ENCODE results near the gene ITPRIPL2.

ITPRIPL2 gene

DNA sequence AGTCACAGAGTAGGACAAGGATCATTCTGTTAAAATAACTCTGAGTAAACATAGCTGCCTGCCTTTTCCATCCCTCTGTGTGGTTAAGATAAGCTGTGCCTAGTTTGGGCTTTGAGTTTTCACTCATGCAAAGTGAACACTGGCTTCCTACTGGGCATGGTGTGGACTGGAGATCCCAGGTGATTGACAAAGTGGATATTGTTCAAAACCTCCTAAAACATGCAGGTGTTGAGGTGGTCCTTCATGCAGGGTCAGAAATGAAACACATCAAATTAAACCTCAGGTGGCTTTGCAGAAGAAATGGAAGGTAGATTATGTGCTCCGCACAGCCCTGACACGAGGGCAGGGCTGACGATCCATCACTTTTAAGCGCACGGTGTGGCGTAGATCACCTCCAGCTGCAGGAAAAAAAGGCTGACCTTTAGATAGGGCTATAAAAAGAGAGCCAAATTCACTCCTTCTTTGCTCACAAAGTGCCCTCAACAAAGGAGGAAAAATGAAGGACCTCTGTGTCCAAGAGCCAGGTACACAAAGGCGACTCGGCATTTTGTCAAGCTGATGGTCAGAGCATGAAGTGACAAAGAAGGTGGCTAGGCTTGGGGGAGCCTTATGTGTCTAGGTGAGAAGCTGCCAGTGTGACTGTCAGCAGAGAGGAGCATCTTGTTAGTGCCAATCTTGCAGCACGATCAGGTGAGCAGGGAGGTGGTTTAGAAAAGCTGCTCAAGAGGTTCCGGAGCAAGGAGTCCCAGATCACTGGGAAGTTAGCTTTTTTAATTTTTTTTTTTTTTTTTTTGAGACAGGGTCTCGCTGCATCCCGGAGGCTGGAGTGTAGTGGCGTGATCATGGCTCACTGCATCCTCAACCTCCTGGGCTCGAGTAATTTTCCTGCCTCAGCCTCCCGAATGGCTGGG lies 19.9 kb upstream of the ITPRIPL2 start:
- DNase-seq = no peak

DNA sequence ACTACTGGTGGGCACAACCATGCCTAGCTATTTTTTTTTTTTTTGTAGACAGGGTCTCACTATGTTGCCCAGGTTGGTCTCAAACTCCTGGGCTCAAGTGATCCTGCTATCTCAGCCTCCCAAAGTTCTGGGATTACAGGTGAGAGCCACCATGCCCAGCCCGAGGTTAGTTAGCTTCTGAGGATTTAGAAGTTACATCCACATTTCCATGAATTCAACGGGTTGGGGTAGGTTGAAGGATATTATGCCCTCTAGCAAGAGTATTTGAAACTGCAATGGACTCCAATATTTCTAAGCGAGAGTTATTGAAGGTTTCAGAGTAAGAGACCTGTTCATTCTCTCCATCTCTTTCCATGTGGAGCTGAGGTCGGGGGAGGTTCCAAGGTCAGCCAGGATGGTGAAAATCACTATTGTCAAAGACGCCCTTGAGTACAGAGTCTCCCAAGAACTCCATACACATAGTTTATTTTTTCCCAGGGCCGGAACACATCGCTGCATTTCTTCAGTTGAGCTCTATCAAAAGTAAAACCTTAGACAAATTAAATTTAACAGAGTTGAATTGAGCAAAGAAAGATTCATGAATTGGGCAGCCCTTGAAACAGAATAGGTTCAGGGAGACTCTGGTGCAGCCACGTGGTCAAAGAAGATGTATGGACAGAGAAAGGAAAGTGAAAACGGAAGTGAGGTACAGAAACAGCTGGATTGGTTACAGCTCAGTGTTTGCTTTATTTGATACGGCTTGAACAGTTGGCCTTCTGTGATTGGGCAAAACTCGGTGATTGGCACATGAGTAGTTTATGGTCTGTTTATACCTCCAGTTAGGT lies 19.0 kb upstream of the ITPRIPL2 start:
- DNase-seq = no peak

DNA sequence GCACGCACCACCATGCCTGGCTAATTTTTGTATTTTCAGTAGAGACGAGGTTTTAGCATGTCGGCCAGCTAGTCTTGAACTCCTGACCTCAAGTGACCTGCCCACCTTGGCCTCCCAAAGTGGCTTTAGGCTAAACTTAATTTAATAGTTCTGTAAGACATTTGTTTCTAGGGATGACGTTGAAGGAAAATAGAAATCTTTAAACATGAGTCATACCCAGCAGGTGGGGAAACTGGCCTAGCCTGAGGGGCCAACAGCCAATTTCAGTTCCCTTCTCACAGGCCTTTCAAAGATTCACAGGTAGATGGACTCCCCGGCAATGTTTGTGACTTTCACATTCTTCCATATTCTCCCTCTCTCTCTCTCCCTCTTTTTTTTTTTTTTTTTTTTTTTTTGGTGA lies 18.1 kb upstream of the ITPRIPL2 start:
- peak; percentile 28 for DNase-seq

DNA sequence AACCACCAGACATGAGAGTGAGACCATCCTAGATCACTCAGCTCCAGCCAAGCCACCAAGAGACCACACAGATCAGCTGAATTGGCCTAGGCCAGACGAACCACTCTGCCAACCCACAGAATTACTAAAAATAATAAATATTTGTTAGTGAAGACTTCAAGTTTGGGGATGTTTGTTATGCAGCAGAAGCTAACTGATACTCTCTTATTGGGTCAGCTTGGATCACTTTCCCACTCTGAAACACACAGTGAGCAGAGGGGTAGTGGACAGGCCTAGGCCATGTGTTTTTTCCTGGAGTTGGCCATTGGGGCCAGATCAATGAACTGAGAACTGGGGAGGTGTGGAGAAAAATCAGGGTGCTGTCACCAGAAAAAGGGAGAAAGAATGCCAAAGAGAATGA lies 15.6 kb upstream of the ITPRIPL2 start:
- no peak for DNase-seq

DNA sequence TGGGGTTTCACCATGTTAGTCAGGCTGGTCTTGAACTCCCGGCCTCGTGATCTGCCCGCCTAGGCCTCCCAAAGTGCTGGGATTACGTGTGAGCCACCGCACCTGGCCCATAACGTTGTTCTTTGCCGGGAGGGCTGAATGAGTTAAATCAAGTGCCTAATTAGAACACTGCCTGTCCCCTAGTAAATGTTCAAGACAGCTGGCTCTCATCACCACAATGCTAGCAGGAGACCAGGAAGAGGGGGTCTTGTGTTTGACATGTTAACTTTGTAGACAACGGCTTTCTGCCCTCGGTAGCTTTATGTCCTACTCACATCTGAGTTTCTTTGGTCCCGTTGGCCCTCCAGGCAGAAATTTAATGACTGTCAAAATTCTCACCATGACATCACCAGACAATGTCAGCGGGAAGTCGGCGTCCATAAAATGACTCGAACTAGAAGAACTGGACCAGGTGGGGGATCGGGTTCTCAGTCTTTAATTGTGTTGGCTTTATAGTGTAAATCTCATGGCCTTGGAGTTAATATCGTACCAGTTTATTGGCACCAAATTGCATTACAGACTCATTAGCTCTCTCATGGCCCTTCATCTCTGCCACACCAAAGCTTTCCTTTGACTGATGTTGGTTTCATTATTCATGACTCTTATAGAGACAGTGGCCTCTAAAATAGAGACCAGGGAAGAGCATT lies 11.4 kb upstream of the ITPRIPL2 start:
- peak; percentile 27 for DNase-seq

DNA sequence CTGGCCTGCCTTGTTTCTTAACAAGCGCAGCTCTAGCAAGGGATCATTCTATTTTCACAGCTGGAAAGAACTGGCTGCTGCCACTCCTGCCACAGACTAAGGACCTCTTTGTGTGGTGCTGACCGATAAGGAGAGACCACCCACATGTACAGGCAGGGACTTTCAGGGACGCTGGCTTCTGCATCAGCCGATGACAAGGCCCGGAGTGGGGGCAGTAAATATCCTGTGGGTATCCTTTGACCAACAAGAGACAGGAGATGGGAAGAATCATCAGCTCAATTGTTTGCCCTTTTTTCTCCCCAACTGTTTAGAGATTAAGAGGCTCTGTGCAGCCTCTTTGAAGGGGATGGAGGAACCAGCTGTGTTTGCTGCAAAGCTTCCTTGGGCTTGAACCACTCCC lies 9.2 kb upstream of the ITPRIPL2 start:
- no peak for DNase-seq

DNA sequence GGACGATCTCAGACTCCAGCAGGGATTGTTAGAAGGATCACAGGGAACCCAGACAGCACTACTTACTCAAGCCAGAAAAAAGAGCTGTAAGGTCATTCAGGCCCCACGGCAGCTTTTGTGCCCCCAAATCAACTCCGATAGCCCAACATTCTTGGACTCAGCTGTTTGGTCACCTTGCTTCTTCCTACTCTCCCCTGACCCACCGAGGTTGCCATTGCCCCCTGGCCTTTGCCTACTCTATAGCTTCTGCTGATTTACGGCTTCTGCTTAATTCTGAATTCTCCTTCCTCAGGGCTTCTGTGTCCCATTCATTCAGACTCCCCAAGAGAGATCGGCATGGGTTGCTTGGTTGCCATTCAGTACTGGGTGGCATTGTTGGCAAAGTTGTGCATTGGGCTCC lies 8.6 kb upstream of the ITPRIPL2 start:
- no peak for DNase-seq

DNA sequence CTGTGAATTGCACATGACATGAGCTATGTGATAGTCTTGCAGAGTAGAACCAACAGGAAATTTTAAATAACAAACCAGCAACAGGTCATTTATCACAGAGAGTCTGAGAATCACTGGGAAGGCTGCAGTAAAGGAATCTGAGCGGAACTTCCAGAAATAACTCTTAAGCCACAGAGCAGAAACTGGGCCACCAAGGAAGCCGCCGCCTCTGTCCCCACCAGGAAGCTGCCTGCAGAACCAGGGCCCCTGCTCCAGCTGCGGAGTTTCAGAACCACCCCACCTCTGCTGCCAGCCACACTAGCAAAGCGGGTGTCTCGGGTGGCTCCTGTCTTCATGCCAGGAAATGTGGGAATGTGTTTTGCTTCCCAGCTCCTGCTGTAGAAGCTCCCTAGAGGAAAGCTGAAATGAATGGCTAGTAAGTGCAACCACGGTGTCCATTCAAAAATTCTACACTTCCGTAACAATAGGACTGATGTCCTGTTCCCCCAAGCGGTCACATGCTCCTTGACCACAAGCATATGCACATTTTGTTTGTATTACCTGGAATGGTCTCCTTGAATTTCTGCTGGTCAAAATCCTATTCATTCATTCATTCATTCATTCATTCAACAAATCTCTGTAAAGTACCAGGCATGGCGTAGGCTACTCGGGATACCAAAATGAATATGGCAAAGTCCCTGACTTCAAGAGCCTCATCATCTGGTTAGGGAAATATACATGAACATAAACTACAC lies 7.7 kb upstream of the ITPRIPL2 start:
- DNase-seq = no peak

DNA sequence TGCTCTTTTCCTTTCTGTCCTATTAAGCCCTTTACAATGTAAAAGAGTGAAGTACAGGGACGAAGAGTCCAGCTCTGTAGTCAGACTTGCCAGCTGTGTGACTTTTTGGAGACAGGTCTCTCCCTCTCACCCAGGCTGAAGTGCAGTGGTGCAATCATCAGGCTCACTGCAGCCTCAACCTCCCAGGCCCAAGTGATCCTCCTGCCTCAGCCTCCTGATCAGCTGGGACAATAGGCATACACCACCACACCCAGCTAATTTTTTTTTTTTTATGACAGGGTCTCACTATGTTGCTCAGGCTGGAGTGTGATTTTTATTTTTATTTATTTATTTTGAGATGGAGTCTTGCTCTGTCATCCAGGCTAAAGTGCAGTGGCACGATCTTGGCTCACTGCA lies 7.1 kb upstream of the ITPRIPL2 start:
- DNase-seq = no peak

DNA sequence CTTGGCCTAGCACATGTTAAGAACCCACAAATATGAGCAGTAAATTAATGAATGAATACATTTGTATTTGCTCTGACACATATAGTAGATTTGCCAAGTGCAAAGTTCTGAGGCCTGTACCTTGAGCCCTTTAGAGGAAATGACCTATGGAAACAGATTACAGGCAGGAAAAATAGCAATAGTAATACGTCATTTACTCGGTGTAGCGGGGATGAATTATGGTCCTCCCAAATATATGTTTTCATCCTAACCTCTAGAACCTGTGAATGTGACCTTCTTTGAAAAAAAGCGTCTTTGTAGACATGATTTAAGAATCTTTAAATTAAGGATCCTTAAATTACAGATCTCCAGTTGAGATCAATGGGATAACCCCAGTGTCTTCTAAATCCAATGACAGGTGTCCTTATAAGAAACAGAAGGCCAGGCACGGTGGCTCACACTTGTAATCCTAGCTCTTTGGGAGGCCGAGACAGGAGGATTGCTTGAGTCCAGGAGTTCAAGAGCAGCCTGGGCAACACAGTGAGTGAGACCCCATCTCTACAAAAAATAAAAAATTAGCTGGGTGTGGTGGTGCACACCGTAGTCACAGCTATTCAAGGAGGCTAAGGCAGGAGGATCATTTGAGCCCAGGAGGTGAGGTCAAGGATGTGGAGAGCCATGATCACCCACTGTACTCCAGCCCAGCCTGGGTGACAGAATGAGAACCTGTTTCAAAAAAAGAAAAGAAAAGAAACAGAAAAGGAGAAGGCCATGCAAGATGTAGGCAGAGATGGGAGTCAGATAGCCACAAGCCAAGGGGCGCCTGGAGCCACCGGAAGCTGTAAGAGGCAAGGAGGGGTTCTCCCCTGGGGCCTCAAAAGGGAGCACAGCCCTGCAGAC lies 5.1 kb upstream of the ITPRIPL2 start:
- no peak for DNase-seq

DNA sequence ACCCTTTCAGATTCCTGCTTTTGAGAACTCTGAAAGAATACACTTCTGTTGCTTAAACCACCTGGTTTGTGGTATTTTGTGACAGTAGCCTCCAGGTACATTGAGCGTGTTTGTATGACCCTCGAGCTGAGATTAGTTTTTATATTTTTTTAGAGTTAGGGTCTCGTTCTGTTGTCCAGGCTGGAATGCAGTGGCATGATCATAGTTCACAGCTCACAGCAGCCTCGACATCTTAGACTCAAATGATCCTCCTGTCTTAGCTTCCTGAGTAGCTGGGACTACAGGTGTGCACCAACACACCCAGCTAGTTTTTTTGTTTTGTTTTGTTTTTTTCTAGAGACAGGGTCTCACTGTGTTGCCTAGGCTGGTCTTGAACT lies 4.5 kb upstream of the ITPRIPL2 start:
- DNase-seq = no peak

DNA sequence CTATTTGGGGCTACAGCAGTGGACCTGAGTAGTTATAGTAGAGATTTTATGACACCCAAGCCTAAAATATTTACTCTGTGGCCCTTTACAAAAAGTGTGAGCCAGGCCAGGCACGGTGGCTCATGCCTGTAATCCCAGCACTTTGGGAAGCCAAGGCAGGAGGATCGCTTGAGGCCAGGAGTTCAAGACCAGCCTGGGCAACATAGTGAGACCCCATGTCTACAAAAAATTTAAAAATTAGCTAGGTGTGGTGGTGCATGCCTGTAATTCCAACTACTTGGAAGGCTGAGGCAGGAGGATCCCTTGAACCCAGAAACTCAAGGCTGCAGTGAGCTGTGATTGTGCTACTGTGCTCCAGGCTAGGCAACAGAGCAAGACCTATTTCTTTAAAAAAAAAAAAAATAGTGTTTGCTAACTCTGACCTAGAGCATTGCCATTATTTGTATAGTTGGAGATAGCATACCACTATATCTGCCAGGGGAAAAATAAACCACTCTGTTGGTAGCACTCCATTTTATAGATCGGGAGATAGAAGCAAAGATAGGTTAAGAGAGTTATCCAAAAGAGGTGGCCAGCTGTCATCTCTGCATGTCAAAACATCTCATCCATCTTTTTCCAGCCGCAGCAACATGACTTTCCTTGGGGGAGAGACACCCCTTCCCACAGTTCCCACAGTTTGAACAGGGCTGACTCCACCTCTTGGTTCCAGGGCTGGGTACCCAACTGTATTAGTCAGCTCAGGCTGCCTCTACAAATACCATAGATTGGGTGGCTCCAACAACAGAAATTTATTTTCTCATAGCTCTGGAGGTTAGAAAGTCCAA lies 3.0 kb upstream of the ITPRIPL2 start:
- no peak for DNase-seq

DNA sequence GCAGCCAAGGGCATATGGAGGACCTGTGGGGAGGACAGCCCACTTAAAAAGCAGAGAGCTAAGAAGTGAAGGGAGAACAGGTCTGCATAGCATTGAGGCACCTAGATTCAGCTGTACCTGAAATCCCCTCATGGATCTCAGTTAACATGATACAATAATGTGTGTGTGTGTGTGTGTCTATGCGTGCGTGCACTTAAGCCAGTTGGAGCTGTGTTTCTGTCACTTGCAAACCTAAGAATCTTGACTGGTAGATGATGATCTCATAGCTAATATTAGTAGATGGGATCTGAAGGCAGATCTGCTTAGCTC lies 1.7 kb upstream of the ITPRIPL2 start:
- no peak for DNase-seq

DNA sequence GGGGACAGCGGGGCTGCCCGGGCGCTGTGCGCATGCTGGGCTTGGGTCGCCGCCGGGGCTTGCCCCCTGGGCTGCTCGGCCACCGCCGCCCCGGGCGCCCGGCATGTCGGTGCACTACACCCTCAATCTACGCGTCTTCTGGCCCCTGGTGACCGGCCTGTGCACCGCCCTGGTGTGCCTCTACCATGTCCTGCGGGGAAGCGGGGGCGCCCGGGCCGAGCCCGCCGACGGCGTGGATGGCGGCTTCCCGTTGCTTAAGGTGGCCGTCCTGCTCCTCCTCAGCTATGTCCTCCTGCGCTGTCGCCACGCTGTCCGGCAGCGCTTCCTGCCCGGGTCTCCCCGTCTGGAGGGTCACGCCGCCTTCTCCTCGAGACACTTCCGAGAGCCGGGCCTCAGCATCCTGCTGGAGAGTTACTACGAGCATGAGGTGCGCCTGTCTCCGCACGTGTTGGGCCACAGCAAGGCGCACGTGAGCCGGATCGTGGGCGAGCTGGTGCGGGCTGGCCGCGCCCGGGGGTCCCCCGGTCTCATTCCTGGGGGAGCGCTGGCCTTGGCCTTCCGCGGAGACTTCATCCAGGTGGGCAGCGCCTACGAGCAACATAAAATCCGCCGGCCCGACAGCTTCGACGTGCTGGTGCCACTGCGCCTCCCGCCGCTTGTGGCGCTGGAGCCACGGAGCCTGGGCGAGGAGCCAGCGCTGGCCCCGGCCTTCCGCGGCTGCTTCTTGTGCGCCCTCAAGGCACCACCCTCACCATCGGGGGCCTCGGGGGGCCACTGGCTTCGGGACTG lies 789 bp downstream of the ITPRIPL2 start:
- peak; percentile 67 for DNase-seq

DNA sequence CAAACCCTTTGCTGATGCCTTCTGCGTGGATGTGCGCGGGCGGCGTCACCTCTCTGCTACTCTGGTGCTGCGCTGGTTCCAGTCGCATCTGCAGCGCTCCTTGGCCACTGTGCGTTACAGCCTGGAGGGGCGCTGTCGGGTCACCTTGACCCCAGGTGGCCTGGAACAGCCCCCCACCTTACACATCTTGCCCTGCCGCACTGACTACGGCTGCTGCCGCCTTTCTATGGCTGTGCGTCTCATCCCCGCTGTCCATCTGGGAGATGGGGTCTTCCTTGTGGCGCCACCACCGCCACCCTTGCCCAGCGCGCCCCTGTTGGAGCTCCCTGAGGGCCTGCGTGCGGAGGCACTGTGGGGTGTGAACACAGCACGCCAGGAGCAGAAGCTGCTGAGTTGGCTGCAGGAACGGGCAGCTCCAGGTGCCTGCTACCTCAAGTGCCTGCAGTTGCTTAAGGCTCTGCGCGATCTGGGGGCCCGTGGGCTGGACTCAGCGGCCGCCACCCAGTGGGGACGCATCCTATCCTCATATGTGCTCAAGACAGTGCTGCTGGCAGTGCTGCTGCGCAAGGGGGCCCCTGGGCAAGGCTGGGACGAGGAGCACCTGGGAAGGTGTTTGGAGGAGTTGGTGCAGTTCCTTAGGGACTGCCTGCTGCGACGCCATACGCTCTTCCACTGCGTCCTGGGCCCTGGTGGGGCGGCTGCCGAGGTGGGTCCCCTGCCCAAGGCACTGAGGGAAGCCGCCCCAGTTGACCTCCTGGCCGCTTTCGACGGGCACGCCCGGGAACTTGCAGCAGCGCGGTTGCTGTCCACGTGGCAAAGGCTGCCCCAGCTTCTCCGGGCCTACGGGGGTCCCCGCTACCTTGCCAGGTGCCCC lies 1.6 kb downstream of the ITPRIPL2 start:
- DNase-seq = no peak

DNA sequence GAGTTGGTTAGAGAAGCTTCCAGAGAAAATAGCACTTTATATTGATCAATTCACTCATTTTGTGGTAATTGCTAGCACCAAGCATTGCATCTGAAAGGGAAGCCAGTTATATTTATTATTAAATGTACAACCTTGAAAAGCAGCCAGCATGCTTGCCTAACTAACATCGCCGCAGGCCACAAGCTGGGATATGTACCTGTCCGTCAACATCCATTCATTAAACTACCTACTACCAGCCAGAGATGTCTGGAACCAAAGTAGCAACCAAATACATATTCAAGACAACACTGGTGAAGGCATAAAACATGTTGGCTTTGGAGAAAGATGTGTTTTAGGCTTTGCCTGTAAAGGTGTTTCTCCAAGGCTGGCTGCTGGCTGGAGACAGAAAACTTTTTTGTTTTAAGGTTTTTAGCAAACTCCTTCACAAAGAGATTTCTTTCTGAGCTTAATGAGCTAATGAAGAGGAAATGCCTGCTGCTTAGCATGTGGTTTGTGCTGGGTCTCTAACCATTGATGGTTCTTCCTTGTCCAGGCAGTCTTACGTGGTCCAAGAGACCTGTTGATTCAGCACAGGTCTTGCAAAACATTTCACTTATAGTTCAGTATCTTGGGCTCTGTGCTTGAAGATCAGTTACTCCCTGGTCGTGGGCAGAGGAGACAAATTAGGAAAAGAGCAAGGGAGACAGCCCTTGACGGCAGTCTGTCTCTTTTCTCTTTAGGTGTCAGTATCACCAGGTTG lies 3.1 kb downstream of the ITPRIPL2 start:
- DNase-seq = no peak

DNA sequence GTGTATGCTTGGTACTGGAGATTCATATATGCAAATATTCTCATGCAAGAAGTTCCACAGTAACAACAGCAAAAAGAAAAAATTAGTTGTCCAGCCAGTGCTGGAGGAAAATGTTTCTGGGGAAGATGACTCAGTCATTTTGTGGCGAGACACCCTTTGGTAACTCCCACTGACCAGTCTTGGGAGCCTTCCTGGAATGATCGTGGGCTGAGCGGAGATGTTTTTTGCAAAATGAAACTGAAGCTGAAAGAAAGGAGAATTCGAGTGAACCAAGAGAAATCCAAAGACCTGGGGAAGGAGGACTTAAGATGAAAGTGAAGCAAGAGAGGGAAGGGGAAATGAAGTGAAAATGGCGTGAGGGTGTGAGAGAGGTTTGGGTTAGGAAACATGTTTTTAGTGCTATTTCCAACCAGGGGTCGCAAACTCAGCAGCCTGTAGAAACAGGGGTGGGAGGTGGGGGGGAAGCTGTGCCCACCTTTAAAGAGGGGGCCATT lies 5.2 kb downstream of the ITPRIPL2 start:
- DNase-seq = peak; percentile 90

DNA sequence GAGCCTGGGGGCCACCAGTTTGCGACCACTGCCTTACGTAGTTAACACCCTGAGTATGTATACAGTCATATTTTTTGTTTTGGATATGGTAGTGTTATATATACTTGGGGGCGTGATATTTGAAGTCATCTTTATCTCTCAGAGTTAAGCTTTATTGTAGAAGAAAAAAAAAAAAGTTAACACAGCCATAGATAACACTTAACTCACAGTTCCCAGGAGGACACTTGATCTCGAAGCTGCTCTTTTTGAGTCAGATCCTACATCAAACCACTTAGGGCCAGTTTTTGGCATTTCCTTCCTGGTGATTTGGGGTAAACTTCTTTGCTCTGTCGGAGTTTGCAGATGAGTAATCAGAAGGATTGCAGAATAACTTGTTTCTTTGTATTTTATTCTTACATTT lies 5.8 kb downstream of the ITPRIPL2 start:
- peak; percentile 70 for DNase-seq

Measured in EL (cell line).